HFF-Myc (cell line): ENCODE measurements around the gene SHROOM1.

Experiments
- DNase-seq: peaks from one replicate; pipeline ENCODE4 v3.0.0-alpha.2; 2011; ENCODE audit warnings: low read depth; ENCODE audit errors: extremely low read depth
- H3K4me3 ChIP-seq: replicated peaks from 2 replicates; pipeline ENCODE4 v1.5.1; 2011; ENCODE audit warnings: low read depth, mild to moderate bottlenecking, control low read depth, low read length
- CTCF ChIP-seq: IDR thresholded peaks from 2 replicates; pipeline ENCODE4 v1.5.1; 2012; ENCODE audit warnings: mild to moderate bottlenecking, low read depth, low read length, control low read depth; ENCODE audit errors: missing control alignments

The SHROOM1 gene

GRCh38 chr5:132820162-132820754, 10.2 kb downstream of the SHROOM1 start:
- TF ChIP-seq CTCF, result peak; percentile 88
- no peak overlapping the region for H3K4me3 ChIP-seq
- peak; percentile 72 for DNase-seq

- no peak for TF ChIP-seq CTCF
- H3K4me3 ChIP-seq, result no peak overlapping the region
- no peak for DNase-seq
These were observed 11.0 kb downstream of the SHROOM1 start for GRCh38 chr5:132819468-132819867.

- DNase-seq, result no peak
- no peak for TF ChIP-seq CTCF
- no peak overlapping the region for H3K4me3 ChIP-seq
These were observed 13.4 kb downstream of the SHROOM1 start for GRCh38 chr5:132817011-132817410.

GRCh38 chr5:132816554-132816953, 13.9 kb downstream of the SHROOM1 start:
- no peak for TF ChIP-seq CTCF
- no peak overlapping the region for H3K4me3 ChIP-seq
- no peak for DNase-seq

- TF ChIP-seq CTCF, result no peak
- no peak overlapping the region for H3K4me3 ChIP-seq
- no peak for DNase-seq
These were observed 14.4 kb downstream of the SHROOM1 start for GRCh38 chr5:132816083-132816482.

- no peak for TF ChIP-seq CTCF
- H3K4me3 ChIP-seq, result no peak overlapping the region
- DNase-seq, result no peak
These were observed 15.0 kb downstream of the SHROOM1 start for GRCh38 chr5:132815454-132815853.
